Dermis lymphatic vessel endothelial cell (primary cell): ENCODE results near the gene BAG5. TPM values are rescaled to one million over a fixed set of nuclear protein-coding genes. Genes with fewer than 3 reads are reported as not detected.

Experiments
- total RNA-seq: library from RNA; depleted of rRNA; stranded (reverse); fragments of >200 nt; gene quantifications from 2 replicates; pipeline ENCODE4 v1.2.1, GENCODE V29; 2014

Gene BAG5, protein sequence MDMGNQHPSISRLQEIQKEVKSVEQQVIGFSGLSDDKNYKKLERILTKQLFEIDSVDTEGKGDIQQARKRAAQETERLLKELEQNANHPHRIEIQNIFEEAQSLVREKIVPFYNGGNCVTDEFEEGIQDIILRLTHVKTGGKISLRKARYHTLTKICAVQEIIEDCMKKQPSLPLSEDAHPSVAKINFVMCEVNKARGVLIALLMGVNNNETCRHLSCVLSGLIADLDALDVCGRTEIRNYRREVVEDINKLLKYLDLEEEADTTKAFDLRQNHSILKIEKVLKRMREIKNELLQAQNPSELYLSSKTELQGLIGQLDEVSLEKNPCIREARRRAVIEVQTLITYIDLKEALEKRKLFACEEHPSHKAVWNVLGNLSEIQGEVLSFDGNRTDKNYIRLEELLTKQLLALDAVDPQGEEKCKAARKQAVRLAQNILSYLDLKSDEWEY
- 31.3 and 34.0 TPM in 2 replicates for total RNA-seq

GRCh38 chr14:103562429-103563225, at the start of gene BAG5, which contains the start of gene COA8:
BAG5 (minus strand) TSS chr14:103562657; CDS start chr14:103561164, 1,493 bp downstream.
COA8 (plus strand) TSS chr14:103562960; CDS start chr14:103563002, 42 bp downstream.

GRCh38 chr14:103528587-103529382, 33.7 kb downstream of the BAG5 start, which contains the start of gene TRMT61A:
TRMT61A (plus strand) TSS chr14:103529196; CDS start chr14:103529979, 783 bp downstream.

GRCh38 chr14:103522649-103523574, 39.5 kb downstream of the BAG5 start, which contains the start of gene CKB:
CKB (minus strand) TSS chr14:103522830; CDS start chr14:103522493, 337 bp downstream.

Other genes starting within 250 kb of the BAG5 start
- 111 and 125 TPM in 2 replicates for gene EIF5, start 228.4 kb downstream of the BAG5 start, total RNA-seq
- gene MARK3, start 177.2 kb downstream of the BAG5 start, total RNA-seq = 45.1 and 55.3 TPM in 2 replicates
- 2.4 and 6.1 TPM in 2 replicates for gene CKB, start 39.8 kb downstream of the BAG5 start, total RNA-seq
- gene TRMT61A, start 33.5 kb downstream of the BAG5 start, total RNA-seq = 3.6 and 4.4 TPM in 2 replicates
- 22.2 and 26.1 TPM in 2 replicates for gene COA8, start 303 bp upstream of the BAG5 start, total RNA-seq
- 140 and 153 TPM in 2 replicates for gene KLC1, start 66.6 kb upstream of the BAG5 start, total RNA-seq
- gene XRCC3, start 152.8 kb upstream of the BAG5 start, total RNA-seq = 5.7 and 7.2 TPM in 2 replicates
- 62.0 and 92.0 TPM in 2 replicates for gene ZFYVE21, start 153.2 kb upstream of the BAG5 start, total RNA-seq